ENCODE results near the gene SHC4. TPM values are rescaled to one million over a fixed set of nuclear protein-coding genes. Genes with fewer than 3 reads are reported as not detected.

SHC4 gene
- total and polyA plus RNA-seq, 9 of the 15 experiments (the other 6 are each of a cell fraction or from before 2014, with no cell fraction given), result 0.43 to 1.2 (median 0.67) TPM

DNA sequence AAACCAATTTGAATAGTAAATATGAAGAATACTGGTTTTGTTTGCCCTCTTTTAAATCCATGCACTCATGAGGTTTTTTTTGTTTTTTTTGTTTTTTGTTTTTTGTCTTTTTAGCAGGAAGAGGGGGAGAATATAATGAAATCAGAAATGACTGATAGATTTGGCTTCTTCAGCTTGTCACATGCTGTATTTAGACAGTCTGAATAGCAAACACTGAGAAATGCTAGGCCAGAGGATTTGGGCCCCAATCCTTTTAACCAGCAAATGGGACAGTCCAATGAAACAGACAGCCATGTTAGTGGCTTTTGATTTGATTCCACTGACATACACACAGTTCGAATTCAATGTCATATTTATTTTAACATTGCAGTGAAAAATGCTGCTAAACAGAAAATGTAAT lies 138.6 kb downstream of the SHC4 start:
- in situ Hi-C loops (cut with MboI), result no loop called here
- ChIA-PET POLR2A (no interaction called here), CTCF (ENCODE audit: low intra/inter-chr PET ratio) (no interaction called here)
- ATAC-seq (no peak), FAIRE-seq (no peak), DNase-seq (ENCODE audit: extremely low read depth in 1 of 4, low spot score in 3 of 4) (no peak)
- Histone ChIP-seq H3K9me1 (ENCODE audit: control insufficient read depth, insufficient read depth, low read length) (no peaks in the 10 kb centered on the region), H3K9me3 (replicated peaks; ENCODE audit: control insufficient read depth, insufficient read depth, low read depth, low read length) (no peaks in the 10 kb centered on the region), H3K4me3 (no peak overlapping the region), H2AFZ (ENCODE audit: low read depth, low read length) (no peak overlapping the region), H3K4me1 (replicated peaks in 1 of 2; ENCODE audit: control insufficient read depth in 2 of 2, insufficient read depth in 2 of 2, low read length in 2 of 2) (no peaks in the 10 kb centered on the region), H3K27me3 (ENCODE audit: control insufficient read depth in 2 of 2, insufficient read depth in 2 of 2, low read length in 2 of 2) (no peaks in the 10 kb centered on the region; a peak in 1 of 5 replicates), H3K9ac (ENCODE audit: insufficient read depth in 1 of 2, low read depth in 2 of 2, low read length in 2 of 2) (no peak overlapping the region), H3K36me3 (ENCODE audit: control insufficient read depth, insufficient read depth, low read length) (no peaks in the 10 kb centered on the region), H3K4me2 (ENCODE audit: insufficient read depth, low read length) (no peak overlapping the region), H3K79me2 (ENCODE audit: control insufficient read depth, insufficient read depth, low read length) (no peaks in the 10 kb centered on the region), H4K20me1 (replicated peaks; ENCODE audit: control insufficient read depth, insufficient read depth, low read length) (no peaks in the 10 kb centered on the region), H3K27ac (ENCODE audit: extremely low read depth, low read depth, low read length) (no peak overlapping the region)
- TF ChIP-seq POLR2H (tag; IDR thresholded peaks at IDR 0.05; ENCODE audit: low read depth) (no peak), ZFP30 (CRISPR knock-in tag; IDR thresholded peaks at IDR 0.05; ENCODE audit: borderline replicate concordance) (no peak), TGIF2 (CRISPR knock-in tag; IDR thresholded peaks at IDR 0.05) (no peak), HDAC8 (tag; IDR thresholded peaks at IDR 0.05) (no peak), ATF7 (IDR thresholded peaks at IDR 0.05) (no peak)
- WGBS (ENCODE audit: insufficient coverage, low coverage, missing lambda C conversion rate), result 0% methylated on average over 1 of the region's 1 CpG
- intact Hi-C loops (cut with micrococcal nuclease), result no loop called here
- BruUV-seq (replicated peaks), result no TSS peak

DNA sequence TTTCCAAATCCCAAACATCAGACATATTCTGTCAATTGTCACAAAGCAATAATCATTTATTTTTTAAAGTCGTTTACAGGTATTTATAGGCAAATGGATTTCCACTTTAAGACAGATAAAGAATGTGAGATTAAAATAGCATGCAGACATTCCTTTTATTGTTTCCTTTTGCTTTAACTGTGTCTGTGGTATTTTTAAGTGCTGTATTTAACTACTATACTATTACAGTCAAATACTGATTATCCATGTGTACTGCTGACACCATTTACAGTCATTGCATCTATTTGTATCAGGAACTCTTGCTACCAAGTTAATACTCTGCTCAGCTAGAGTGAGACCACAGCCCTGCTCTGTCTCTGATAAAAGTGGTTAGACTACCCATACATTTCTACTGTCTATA lies 140.0 kb downstream of the SHC4 start:
- Histone ChIP-seq H3K36me3 (ENCODE audit: control insufficient read depth, insufficient read depth, low read length) (no peaks in the 10 kb centered on the region), H3K9me1 (ENCODE audit: control insufficient read depth, insufficient read depth, low read length) (no peaks in the 10 kb centered on the region), H3K4me2 (ENCODE audit: insufficient read depth, low read length) (no peak overlapping the region), H3K79me2 (ENCODE audit: control insufficient read depth, insufficient read depth, low read length) (no peaks in the 10 kb centered on the region), H3K27me3 (ENCODE audit: control insufficient read depth in 2 of 2, insufficient read depth in 2 of 2, low read length in 2 of 2) (no peaks in the 10 kb centered on the region; a peak in 1 of 5 replicates), H2AFZ (ENCODE audit: low read depth, low read length) (no peak overlapping the region), H3K4me3 (no peak overlapping the region), H3K27ac (ENCODE audit: extremely low read depth, low read depth, low read length) (no peak overlapping the region), H3K9me3 (replicated peaks; ENCODE audit: control insufficient read depth, insufficient read depth, low read depth, low read length) (no peaks in the 10 kb centered on the region), H3K4me1 (replicated peaks in 1 of 2; ENCODE audit: control insufficient read depth in 2 of 2, insufficient read depth in 2 of 2, low read length in 2 of 2) (no peaks in the 10 kb centered on the region), H4K20me1 (replicated peaks; ENCODE audit: control insufficient read depth, insufficient read depth, low read length) (no peaks in the 10 kb centered on the region), H3K9ac (ENCODE audit: insufficient read depth in 1 of 2, low read depth in 2 of 2, low read length in 2 of 2) (no peak overlapping the region)
- DNase-seq (ENCODE audit: extremely low read depth in 1 of 4, low spot score in 3 of 4) (no peak), ATAC-seq (no peak), FAIRE-seq (no peak)
- TF ChIP-seq SIN3B (IDR thresholded peaks at IDR 0.05; ENCODE audit: low read depth), result no peak
- ChIA-PET CTCF (ENCODE audit: low intra/inter-chr PET ratio) (no interaction called here), POLR2A (no interaction called here)
- 0% methylated on average over 1 of the region's 1 CpG for WGBS (ENCODE audit: insufficient coverage, low coverage, missing lambda C conversion rate)
- BruUV-seq (replicated peaks), result no TSS peak
- in situ Hi-C loops (cut with MboI) (loop anchor here (25.0 kb wide), 1 partner anchor 461 kb away; no protein-coding TSS in a partner anchor), intact Hi-C loops (cut with micrococcal nuclease) (no loop called here)

Measured in K562 (cell line).